Esophagus muscularis mucosa (tissue), 4 donors: ENCODE data around the gene CEP68. TPM values are rescaled to one million over a fixed set of nuclear protein-coding genes. Genes with fewer than 3 reads are reported as not detected.

Source experiments
- DNase-seq: peaks from one replicate; pipeline ENCODE4 v3.0.0-alpha.2; 2017; ENCODE audit errors: extremely low spot score
- H3K27ac ChIP-seq, 4 donors: fragments of 200-600 bp; sonication (generic); replicated peaks in 1 of 4; 1 replicate in 3 of 4; 2 replicates in 1 of 4; pipeline ENCODE4 v1.5.1; 2016 to 2019; ENCODE audit warnings: mild to moderate bottlenecking in 1 of 4
- H3K27me3 ChIP-seq, 4 donors: fragments of 200-600 bp; sonication (generic); one replicate each; pipeline versions ENCODE4 v1.5.1 to v1.6.0; 2016 to 2019
- H3K36me3 ChIP-seq, 4 donors: fragments of 200-600 bp; sonication (generic); one replicate each; pipeline ENCODE4 v1.5.1; 2016 to 2019
- H3K4me1 ChIP-seq, 4 donors: fragments of 200-600 bp; sonication (generic); one replicate each; pipeline ENCODE4 v1.5.1; 2016 to 2019
- H3K4me3 ChIP-seq, 4 donors: fragments of 200-600 bp; sonication (generic); 1 replicate in 2 of 4; 2 replicates in 2 of 4; pipeline ENCODE4 v1.5.1; 2016 to 2019; ENCODE audit warnings: mild to moderate bottlenecking in 4 of 4, moderate library complexity in 1 of 4
- H3K9me3 ChIP-seq, 4 donors: fragments of 200-600 bp; sonication (generic); 1 replicate in 3 of 4; 2 replicates in 1 of 4; pipeline ENCODE4 v1.5.1; 2016 to 2019
- CTCF ChIP-seq, 3 experiments: fragments of 200-600 bp in 2 of 3; fragments of 450-650 bp in 1 of 3; sonication (generic) in 2 of 3; IDR thresholded peaks; one replicate each; pipeline ENCODE4 v1.5.1; 2017 to 2019; ENCODE audit warnings: antibody characterized with exemption in 3 of 3, mild to moderate bottlenecking in 2 of 3, moderate library complexity in 1 of 3
- EP300 ChIP-seq: sonication (generic); formaldehyde crosslinking; IDR thresholded peaks from one replicate; pipeline ENCODE4 v1.6.1; 2017; ENCODE audit warnings: antibody characterized with exemption
- POLR2A ChIP-seq: fragments of 450-650 bp; IDR thresholded peaks from one replicate; pipeline ENCODE4 v1.6.1; 2017; ENCODE audit warnings: antibody characterized with exemption, moderate library complexity, mild to moderate bottlenecking, low read depth
- POLR2AphosphoS5 ChIP-seq, 2 donors: sonication (generic); formaldehyde crosslinking; IDR thresholded peaks; one replicate each; pipeline ENCODE4 v1.6.1; 2017; ENCODE audit warnings: antibody characterized with exemption in 2 of 2
- WGBS: methylation state at CpG from one replicate; pipeline ENCODE4 v1.1.5; 2018; 5-methylcytosine and 5-hydroxymethylcytosine counted together
- intact Hi-C: fragments of 100-400 bp; cut with DNase I; formaldehyde crosslinking; loops from one replicate; pipeline ENCODE4 v1.15.1; 2023
- total RNA-seq, 4 donors: library from RNA; depleted of rRNA; stranded (reverse); fragments of >200 nt; gene quantifications; one replicate each; pipeline versions ENCODE4 v1.1.0 to v1.2.1, GENCODE V29; 2016

Gene CEP68
- total RNA-seq, 4 donors from 2014 or later, result 21.6 to 39.3 (median 28.6) TPM

- H3K36me3 ChIP-seq, result no peaks in the 10 kb centered on the region
- intact Hi-C loops, result loop anchor here (2.0 to 5.0 kb wide), 2 partner anchors 53 to 124 kb away; partner anchors contain the start of gene SLC1A4
- WGBS, result 36% methylated on average over 13 of the region's 13 CpGs
- no peak overlapping the region for H3K27ac ChIP-seq
- H3K9me3 ChIP-seq, result no peaks in the 10 kb centered on the region
- no peaks in the 10 kb centered on the region for H3K27me3 ChIP-seq
- peak overlapping the region in 3 of 4 donors; percentile 23 to 33 (median 30) for H3K4me3 ChIP-seq
- peaks cover 4 to 6% (median 4%) of the 10 kb centered on the region in 4 donors for H3K4me1 ChIP-seq
- TF ChIP-seq POLR2A, result no peak
- no peak for TF ChIP-seq EP300
- TF ChIP-seq POLR2AphosphoS5 (IDR thresholded peaks at IDR 0.05), result peak in 1 of 2 donors; percentile 72
- peak in 2 of 3 experiments; percentile 97 to 98 for TF ChIP-seq CTCF (IDR thresholded peaks at IDR 0.05)
- peak; percentile 96 for DNase-seq
Measured at GRCh38 chr2:65040400-65041261, 15.6 kb upstream of the CEP68 start.

DNA sequence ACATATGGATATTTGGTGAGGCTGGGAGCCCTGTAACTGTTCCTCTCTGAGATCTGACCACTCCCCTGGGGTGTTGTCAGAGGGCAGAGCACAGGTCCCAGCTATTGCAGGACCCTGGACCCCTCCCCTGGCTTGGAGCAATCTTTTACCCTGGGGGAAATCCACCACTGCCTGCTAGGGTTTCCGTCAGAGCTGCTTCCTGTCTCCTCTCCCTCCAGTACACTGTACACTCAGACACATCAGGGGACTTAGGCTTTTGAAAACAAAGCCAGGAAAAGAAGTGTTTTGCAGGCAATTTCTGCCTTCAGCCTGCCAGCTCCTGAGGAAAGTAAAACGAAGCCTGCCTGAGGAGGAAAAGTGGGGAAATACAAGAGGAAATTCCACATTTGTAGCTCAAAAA, 13.2 kb upstream of the CEP68 start:
- Histone ChIP-seq H3K27ac (no peak overlapping the region), H3K4me1 (peaks cover 4 to 6% (median 4%) of the 10 kb centered on the region in 4 donors), H3K36me3 (no peaks in the 10 kb centered on the region), H3K9me3 (no peaks in the 10 kb centered on the region), H3K27me3 (no peaks in the 10 kb centered on the region), H3K4me3 (no peak overlapping the region)
- TF ChIP-seq POLR2AphosphoS5 (IDR thresholded peaks at IDR 0.05) (peak in 1 of 2 donors; percentile 10), POLR2A (no peak)
- no peak for DNase-seq
- intact Hi-C loops, result loop anchor here (5.0 kb wide), 1 partner anchor 56 kb away; the partner anchor contains the start of gene SLC1A4
- WGBS, result 78% methylated on average over 2 of the region's 2 CpGs

GRCh38 chr2:65044097-65044735, 12.0 kb upstream of the CEP68 start:
- no peaks in the 10 kb centered on the region for H3K27me3 ChIP-seq
- WGBS, result 89% methylated on average over 7 of the region's 7 CpGs
- H3K9me3 ChIP-seq, result no peaks in the 10 kb centered on the region
- no peak for TF ChIP-seq CTCF (IDR thresholded peaks at IDR 0.05)
- no peaks in the 10 kb centered on the region for H3K36me3 ChIP-seq
- H3K4me1 ChIP-seq, result peaks cover 4 to 6% (median 4%) of the 10 kb centered on the region in 4 donors
- H3K4me3 ChIP-seq, result no peak overlapping the region
- intact Hi-C loops, result loop anchor here (5.0 kb wide), 1 partner anchor 57 kb away; the partner anchor contains the start of gene SLC1A4
- no peak for DNase-seq
- no peak overlapping the region for H3K27ac ChIP-seq

DNA sequence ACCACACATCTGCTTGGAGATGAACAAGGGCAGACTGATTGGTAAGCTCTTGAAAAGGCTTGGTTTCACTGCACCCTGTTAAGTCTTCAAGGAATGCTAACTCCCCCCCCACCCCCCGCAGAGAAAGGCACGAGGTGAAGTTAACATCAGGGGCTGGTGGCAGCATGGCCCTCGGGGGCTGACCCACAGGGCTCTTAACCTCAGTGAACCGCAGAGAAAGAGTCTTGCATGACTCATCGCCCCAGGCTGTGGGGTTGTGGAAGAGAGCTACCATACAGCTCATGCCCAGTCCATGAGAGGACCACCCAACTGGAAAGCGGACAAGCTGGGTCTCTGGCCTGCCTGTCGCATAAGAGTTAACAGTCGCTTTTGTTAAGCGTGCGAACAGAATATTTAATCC, 10.6 kb upstream of the CEP68 start:
- H3K36me3 ChIP-seq, result no peaks in the 10 kb centered on the region
- H3K27me3 ChIP-seq, result no peaks in the 10 kb centered on the region
- intact Hi-C loops, result no loop called here
- no peak overlapping the region for H3K27ac ChIP-seq
- TF ChIP-seq POLR2A (no peak), EP300 (no peak), CTCF (IDR thresholded peaks at IDR 0.05) (no peak), POLR2AphosphoS5 (IDR thresholded peaks at IDR 0.05) (no peak)
- WGBS, result 76% methylated on average over 10 of the region's 10 CpGs
- no peak overlapping the region for H3K4me3 ChIP-seq
- H3K9me3 ChIP-seq, result no peaks in the 10 kb centered on the region
- no peaks in the 10 kb centered on the region for H3K4me1 ChIP-seq
- no peak for DNase-seq

- WGBS, result 92% methylated on average over 11 of the region's 11 CpGs
- Histone ChIP-seq H3K36me3 (no peaks in the 10 kb centered on the region), H3K4me1 (no peaks in the 10 kb centered on the region), H3K4me3 (no peak overlapping the region), H3K27ac (no peak overlapping the region), H3K27me3 (no peaks in the 10 kb centered on the region), H3K9me3 (no peaks in the 10 kb centered on the region)
- TF ChIP-seq POLR2AphosphoS5 (IDR thresholded peaks at IDR 0.05) (no peak), EP300 (no peak), POLR2A (no peak)
- no peak for DNase-seq
- intact Hi-C loops, result no loop called here
Measured at GRCh38 chr2:65046633-65047407, 9.4 kb upstream of the CEP68 start.
